Breast epithelium (tissue), 3 donors: ENCODE measurements around the gene SYT3.

Experiments
- CTCF ChIP-seq, 3 donors: fragments of 450-650 bp; IDR thresholded peaks; one replicate each; pipeline ENCODE4 v1.5.1; 2016 to 2017; ENCODE audit warnings: antibody characterized with exemption in 3 of 3, mild to moderate bottlenecking in 3 of 3, moderate library complexity in 3 of 3
- POLR2A ChIP-seq: fragments of 450-650 bp; IDR thresholded peaks from one replicate; pipeline ENCODE4 v1.6.1; 2016; ENCODE audit warnings: antibody characterized with exemption, mild to moderate bottlenecking, moderate library complexity
- POLR2AphosphoS5 ChIP-seq, 3 donors: sonication (generic); formaldehyde crosslinking; IDR thresholded peaks; one replicate each; pipeline ENCODE4 v1.6.1; 2017; ENCODE audit warnings: antibody characterized with exemption in 3 of 3

- TF ChIP-seq CTCF (IDR thresholded peaks at IDR 0.05) (no peak), POLR2AphosphoS5 (IDR thresholded peaks at IDR 0.05) (no peak), POLR2A (no peak)
Observed at GRCh38 chr19:50590191-50590590, 49.5 kb downstream of the SYT3 start.
